Smooth muscle cell (in vitro differentiated cells): ENCODE measurements around the gene NFKBIB. TPM values are rescaled to one million over a fixed set of nuclear protein-coding genes. Genes with fewer than 3 reads are reported as not detected.

ENCODE experiments used
- DNase-seq: peaks from one replicate; lab custom pipeline; 2025; ENCODE audit not compliant: unreplicated experiment; lab: John Stamatoyannopoulos, UW
- H2AFZ ChIP-seq: fragments of 200-600 bp; sonication (generic); 2 replicates; pipeline ENCODE4 v1.6.0; 2016; ENCODE audit warnings: antibody characterized with exemption, low read depth, mild to moderate bottlenecking
- H3F3A ChIP-seq: fragments of 200-600 bp; sonication (generic); 2 replicates; pipeline ENCODE4 v1.6.0; 2017; ENCODE audit warnings: antibody characterized with exemption, low read depth
- H3K27ac ChIP-seq: fragments of 200-600 bp; sonication (generic); 2 replicates; pipeline ENCODE4 v1.5.1; 2016; ENCODE audit warnings: low read depth, mild to moderate bottlenecking
- H3K27me3 ChIP-seq: fragments of 200-600 bp; sonication (generic); 2 replicates; pipeline ENCODE4 v1.6.1; 2016; ENCODE audit warnings: low read depth, mild to moderate bottlenecking
- H3K36me3 ChIP-seq: fragments of 200-600 bp; sonication (generic); 2 replicates; pipeline ENCODE4 v1.5.1; 2016; ENCODE audit warnings: low read depth
- H3K4me1 ChIP-seq: fragments of 200-600 bp; sonication (generic); 2 replicates; pipeline ENCODE4 v1.5.1; 2016; ENCODE audit warnings: low read depth
- H3K4me2 ChIP-seq: fragments of 200-600 bp; sonication (generic); 2 replicates; pipeline ENCODE4 v1.6.0; 2016; ENCODE audit warnings: mild to moderate bottlenecking
- H3K4me3 ChIP-seq: fragments of 200-600 bp; sonication (generic); 2 replicates; pipeline ENCODE4 v1.5.1; 2016; ENCODE audit warnings: mild to moderate bottlenecking
- H3K79me2 ChIP-seq: fragments of 200-600 bp; sonication (generic); 2 replicates; pipeline ENCODE4 v1.6.0; 2016; ENCODE audit warnings: low read depth, mild to moderate bottlenecking
- H3K9ac ChIP-seq: fragments of 200-600 bp; sonication (generic); 2 replicates; pipeline ENCODE4 v1.6.0; 2016; ENCODE audit warnings: low read depth
- H3K9me3 ChIP-seq: fragments of 200-600 bp; sonication (generic); replicated peaks from 2 replicates; pipeline ENCODE4 v1.5.1; 2016; ENCODE audit warnings: low read depth
- H4K20me1 ChIP-seq: fragments of 200-600 bp; sonication (generic); 2 replicates; pipeline ENCODE4 v1.6.0; 2016; ENCODE audit warnings: low read depth
- CTCF ChIP-seq: fragments of 200-600 bp; sonication (generic); IDR thresholded peaks from 2 replicates; pipeline ENCODE4 v1.5.1; 2017; ENCODE audit warnings: borderline replicate concordance, mild to moderate bottlenecking, antibody characterized with exemption; ENCODE audit not compliant: insufficient read depth, poor library complexity, severe bottlenecking
- WGBS: methylation state at CpG from one replicate; pipeline ENCODE4 v1.1.7; 2016; ENCODE audit warnings: low lambda C conversion rate; 5-methylcytosine and 5-hydroxymethylcytosine counted together
- polyA plus RNA-seq: library from polyadenylated mRNA; unstranded; fragments of >200 nt; fragmentation: Nextera tagmentation; extraction: Ambion mirVana; gene quantifications from 2 replicates; pipeline ENCODE4 v1.2.1, GENCODE V29; 2016
- total RNA-seq: library from RNA; depleted of rRNA; stranded (reverse); fragments of >200 nt; gene quantifications from 2 replicates; pipeline ENCODE4 v1.2.3, GENCODE V29; 2014

The NFKBIB gene
- total and polyA plus RNA-seq, 2 experiments from 2014 or later = 10.9 to 19.2 TPM

GRCh38 chr19:38918526-38918925 lies 18.8 kb downstream of the NFKBIB start:
- Histone ChIP-seq H2AFZ (no peak overlapping the region), H3K9me3 (no peaks in the 10 kb centered on the region), H3K79me2 (no peaks in the 10 kb centered on the region), H3K9ac (no peak overlapping the region), H3K36me3 (no peaks in the 10 kb centered on the region), H3K27ac (no peak overlapping the region), H3K4me2 (no peak overlapping the region), H3K27me3 (no peaks in the 10 kb centered on the region), H3F3A (no peaks in the 10 kb centered on the region), H3K4me1 (no peaks in the 10 kb centered on the region), H4K20me1 (no peaks in the 10 kb centered on the region), H3K4me3 (no peak overlapping the region)
- 97% methylated on average over 10 of the region's 10 CpGs for WGBS
- DNase-seq = no peak
- TF ChIP-seq CTCF = no peak

GRCh38 chr19:38919837-38920601 lies 20.2 kb downstream of the NFKBIB start:
- no peaks in the 10 kb centered on the region for H4K20me1 ChIP-seq
- DNase-seq = no peak
- no peak for TF ChIP-seq CTCF
- no peak overlapping the region for H3K27ac ChIP-seq
- 90% methylated on average over 19 of the region's 21 CpGs for WGBS
- H3K79me2 ChIP-seq = no peaks in the 10 kb centered on the region
- H3K9ac ChIP-seq = no peak overlapping the region
- no peak overlapping the region for H3K4me2 ChIP-seq
- no peak overlapping the region for H3K4me3 ChIP-seq
- no peaks in the 10 kb centered on the region for H3K36me3 ChIP-seq
- H3K27me3 ChIP-seq = no peaks in the 10 kb centered on the region
- no peak overlapping the region for H2AFZ ChIP-seq
- no peaks in the 10 kb centered on the region for H3K4me1 ChIP-seq
- no peaks in the 10 kb centered on the region for H3F3A ChIP-seq
- H3K9me3 ChIP-seq = no peaks in the 10 kb centered on the region

GRCh38 chr19:38920602-38921419 lies 21.0 kb downstream of the NFKBIB start:
- Histone ChIP-seq H2AFZ (no peak overlapping the region), H3K4me3 (no peak overlapping the region), H3K4me2 (no peak overlapping the region), H3K27ac (no peak overlapping the region), H4K20me1 (no peaks in the 10 kb centered on the region), H3K9ac (no peak overlapping the region), H3K9me3 (no peaks in the 10 kb centered on the region), H3K4me1 (no peaks in the 10 kb centered on the region), H3K36me3 (no peaks in the 10 kb centered on the region), H3K27me3 (no peaks in the 10 kb centered on the region), H3K79me2 (no peaks in the 10 kb centered on the region), H3F3A (no peaks in the 10 kb centered on the region)
- 87% methylated on average over 13 of the region's 14 CpGs for WGBS
- no peak for DNase-seq
- no peak for TF ChIP-seq CTCF
